Left lung (tissue), 10 donors: ENCODE results near the gene FAS. TPM values are rescaled to one million over a fixed set of nuclear protein-coding genes. Genes with fewer than 3 reads are reported as not detected.
A peak's percentile ranks its signal among the peaks of the same experiment; 100 is the strongest.
"Not testable (repeated sequence)": the region's sequence is repeated elsewhere in the genome, so short reads cannot be mapped to it uniquely, and the experiment has no call there.

Experiments
- ATAC-seq: fragments of 200-7000 bp; cut with Tn5 transposase; one replicate; pipeline ENCODE4 v1.9.1; 2020; ENCODE audit warnings: moderate library complexity
- DNase-seq, 4 donors: peaks; one replicate each; pipeline ENCODE4 v3.0.0-alpha.2; 2013 to 2020
- H3K27ac ChIP-seq, 2 donors: fragments of 200-600 bp; sonication (generic) in 1 of 2; one replicate each; pipeline versions ENCODE4 v1.5.0 to v1.8.0; 2020 to 2021
- H3K27me3 ChIP-seq, 2 donors: fragments of 200-600 bp; sonication (generic) in 1 of 2; one replicate each; pipeline versions ENCODE4 v1.5.0 to v1.8.0; 2020 to 2021
- H3K36me3 ChIP-seq, 2 donors: fragments of 200-600 bp; sonication (generic) in 1 of 2; one replicate each; pipeline versions ENCODE4 v1.5.0 to v1.8.0; 2020 to 2021
- H3K4me1 ChIP-seq, 2 donors: fragments of 200-600 bp; one replicate each; pipeline ENCODE4 v1.8.0; 2021
- H3K4me3 ChIP-seq, 2 donors: fragments of 200-600 bp; sonication (generic) in 1 of 2; one replicate each; pipeline versions ENCODE4 v1.5.0 to v1.8.0; 2020 to 2021; ENCODE audit warnings: mild to moderate bottlenecking in 1 of 2
- H3K9me3 ChIP-seq, 2 donors: fragments of 200-600 bp; sonication (generic) in 1 of 2; one replicate each; pipeline versions ENCODE4 v1.5.0 to v1.8.0; 2020 to 2021
- CTCF ChIP-seq, 2 donors: fragments of 200-600 bp; sonication (generic) in 1 of 2; IDR thresholded peaks; one replicate each; pipeline versions ENCODE4 v1.5.0 to v1.8.0; 2021; ENCODE audit warnings: antibody characterized with exemption in 2 of 2
- intact Hi-C, 2 donors: fragments of 100-400 bp; cut with DNase I; formaldehyde crosslinking; loops; one replicate each; pipeline versions ENCODE4 v1.11.2 to v1.14.2; 2022
- polyA plus RNA-seq, 6 donors: library from polyadenylated mRNA; unstranded; fragments of 120-200 nt; gene quantifications; one replicate each; pipeline ENCODE4 v1.2.1, GENCODE V29; 2013; ENCODE audit not compliant: insufficient read length in 6 of 6
- total RNA-seq, 2 donors: library from RNA; stranded (reverse); fragmentation: NEBNext Ultra II Directional; extraction: Animal tissue kit (Norgen Biotek cat#: 25700); gene quantifications; one replicate each; pipeline ENCODE4 v1.2.1, GENCODE V29; 2021
- donor health status: DM: no; HTN: yes; CAD: no.
- donor health status: DM: no; HTN: no; CAD: no.

Gene FAS
- total and polyA plus RNA-seq, 8 donors, result 15.1 to 76.4 (median 26.7) TPM

- peaks cover 14 to 44% of the 10 kb centered on the region in 2 donors for H3K4me1 ChIP-seq
- ATAC-seq (peak; percentile 12), DNase-seq (no peak)
- H3K27ac ChIP-seq, result peak overlapping the region; percentile 14 to 69
- no peaks in the 10 kb centered on the region for H3K27me3 ChIP-seq
- no peak overlapping the region for H3K4me3 ChIP-seq
- H3K9me3 ChIP-seq, result no peaks in the 10 kb centered on the region
- H3K36me3 ChIP-seq, result peaks cover 0 to 20% of the 10 kb centered on the region in 2 donors
- intact Hi-C loops, result no loop called here
- TF ChIP-seq CTCF (IDR thresholded peaks at IDR 0.05), result no peak
These were observed 11.8 kb downstream of the FAS start for GRCh38 chr10:89002226-89002978.

- H3K36me3 ChIP-seq, result peaks cover 0 to 29% of the 10 kb centered on the region in 2 donors
- H3K27ac ChIP-seq, result no peak overlapping the region
- H3K4me3 ChIP-seq, result no peak overlapping the region
- no peak for TF ChIP-seq CTCF (IDR thresholded peaks at IDR 0.05)
- peaks cover 14 to 42% of the 10 kb centered on the region in 2 donors for H3K4me1 ChIP-seq
- no peaks in the 10 kb centered on the region for H3K27me3 ChIP-seq
- intact Hi-C loops, result no loop called here
- no peak for ATAC-seq
- no peak for DNase-seq
- no peaks in the 10 kb centered on the region for H3K9me3 ChIP-seq
These were observed 12.7 kb downstream of the FAS start for GRCh38 chr10:89003344-89003743.

GRCh38 chr10:89007129-89007893 lies 16.7 kb downstream of the FAS start:
- no peak overlapping the region for H3K27ac ChIP-seq
- TF ChIP-seq CTCF (IDR thresholded peaks at IDR 0.05), result no peak
- H3K4me3 ChIP-seq, result no peak overlapping the region
- no peaks in the 10 kb centered on the region for H3K27me3 ChIP-seq
- DNase-seq (no peak), ATAC-seq (no peak)
- H3K9me3 ChIP-seq, result no peaks in the 10 kb centered on the region
- H3K36me3 ChIP-seq, result peaks cover 0 to 69% of the 10 kb centered on the region in 2 donors
- peaks cover 0 to 15% of the 10 kb centered on the region in 2 donors for H3K4me1 ChIP-seq
- intact Hi-C loops, result no loop called here

- H3K27me3 ChIP-seq, intact Hi-C loops, H3K4me3 ChIP-seq, H3K27ac ChIP-seq, ATAC-seq, H3K9me3 ChIP-seq, H3K4me1 ChIP-seq: not testable (repeated sequence)
- peak in 1 of 4 donors; percentile 58 for DNase-seq
- H3K36me3 ChIP-seq, result peaks cover 0 to 74% of the 10 kb centered on the region in 2 donors
These were observed 28.2 kb downstream of the FAS start for GRCh38 chr10:89018700-89019346.

GRCh38 chr10:89019569-89020327 lies 29.1 kb downstream of the FAS start:
- Histone ChIP-seq H3K4me1 (peaks cover 6 to 7% of the 10 kb centered on the region in 2 donors), H3K4me3 (no peak overlapping the region), H3K36me3 (peaks cover 0 to 65% of the 10 kb centered on the region in 2 donors), H3K27me3 (no peaks in the 10 kb centered on the region), H3K27ac (no peak overlapping the region), H3K9me3 (peaks cover 0 to 3% of the 10 kb centered on the region in 2 donors)
- no peak for TF ChIP-seq CTCF (IDR thresholded peaks at IDR 0.05)
- ATAC-seq (no peak), DNase-seq (no peak)
- intact Hi-C loops, result no loop called here

GRCh38 chr10:89021526-89021925 lies 30.9 kb downstream of the FAS start:
- H3K27me3 ChIP-seq, H3K4me3 ChIP-seq, H3K27ac ChIP-seq, H3K9me3 ChIP-seq, DNase-seq, intact Hi-C loops, H3K4me1 ChIP-seq, ATAC-seq: not testable (repeated sequence)
- peaks cover 0 to 51% of the 10 kb centered on the region in 2 donors for H3K36me3 ChIP-seq
